AG09309 (cell line): ENCODE measurements around the gene CLINT1.
"Not testable (repeated sequence)": the region's sequence is repeated elsewhere in the genome, so short reads cannot be mapped to it uniquely, and the experiment has no call there.

Experiments
- DNase-seq: peaks from one replicate; pipeline ENCODE4 v3.0.0-alpha.2; 2010; ENCODE audit warnings: low read depth
- H3K4me3 ChIP-seq: 2 replicates; pipeline ENCODE4 v1.5.1; 2011; ENCODE audit warnings: mild to moderate bottlenecking, low read depth, low read length, moderate library complexity; ENCODE audit not compliant: control insufficient read depth
- CTCF ChIP-seq: IDR thresholded peaks from 2 replicates; pipeline ENCODE4 v1.5.1; 2011; ENCODE audit warnings: mild to moderate bottlenecking, low read depth, low read length, inconsistent platforms; ENCODE audit not compliant: insufficient read depth, control insufficient read depth; ENCODE audit errors: missing control alignments

CLINT1 gene

GRCh38 chr5:157864067-157864466 lies 5.1 kb upstream of the CLINT1 start:
- DNase-seq = no peak

GRCh38 chr5:157862183-157862851 lies 3.4 kb upstream of the CLINT1 start:
- H3K4me3 ChIP-seq = no peak overlapping the region
- no peak for TF ChIP-seq CTCF
- DNase-seq = no peak

More at GRCh38 chr5:157864067-157864466, 5.1 kb upstream of the CLINT1 start:
- no peak for TF ChIP-seq CTCF
- no peak overlapping the region for H3K4me3 ChIP-seq

GRCh38 chr5:157860898-157861890 lies 2.2 kb upstream of the CLINT1 start:
- TF ChIP-seq CTCF = no peak

GRCh38 chr5:157859227-157859575 lies 256 bp upstream of the CLINT1 start:
- peak overlapping the region; percentile 74; the same call in 1 of the 2 replicates for H3K4me3 ChIP-seq
- no peak for TF ChIP-seq CTCF
- DNase-seq = no peak

More at GRCh38 chr5:157860898-157861890, 2.2 kb upstream of the CLINT1 start:
- no peak for DNase-seq
- H3K4me3 ChIP-seq = no peak overlapping the region

- peak overlapping the region; percentile 74 for H3K4me3 ChIP-seq
- TF ChIP-seq CTCF = no peak
- DNase-seq = no peak
These were observed 974 bp downstream of the CLINT1 start for GRCh38 chr5:157857816-157858526.

GRCh38 chr5:157855404-157855994 lies 3.4 kb downstream of the CLINT1 start:
- DNase-seq = peak; percentile 54
- peak; percentile 81 for TF ChIP-seq CTCF
- H3K4me3 ChIP-seq = no peak overlapping the region

GRCh38 chr5:157853365-157853764 lies 5.6 kb downstream of the CLINT1 start:
- DNase-seq, H3K4me3 ChIP-seq: not testable (repeated sequence)
